Measurements from ENCODE around the gene CCND1.

DNA sequence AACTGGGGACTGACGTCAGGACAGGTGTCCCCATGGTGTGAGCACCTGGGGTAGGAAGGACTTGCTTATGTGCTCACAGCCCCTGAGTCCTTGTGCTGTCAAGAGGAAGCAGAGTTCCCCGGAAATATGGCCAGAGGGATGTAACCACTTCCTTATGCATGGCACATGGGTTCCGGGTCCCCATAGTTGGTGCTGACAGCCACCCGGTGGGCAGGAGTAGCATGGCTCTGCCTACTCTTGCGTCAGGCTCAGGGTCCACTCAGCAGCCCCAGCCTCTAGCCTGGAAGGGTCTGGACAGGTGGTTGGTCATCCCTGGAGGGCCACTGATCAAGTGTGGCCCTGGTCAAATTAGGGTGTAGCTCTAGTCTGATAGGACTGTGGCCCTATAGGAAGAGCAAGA, 42.8 kb upstream of the CCND1 start:
- TF ChIP-seq, protein P1, sequence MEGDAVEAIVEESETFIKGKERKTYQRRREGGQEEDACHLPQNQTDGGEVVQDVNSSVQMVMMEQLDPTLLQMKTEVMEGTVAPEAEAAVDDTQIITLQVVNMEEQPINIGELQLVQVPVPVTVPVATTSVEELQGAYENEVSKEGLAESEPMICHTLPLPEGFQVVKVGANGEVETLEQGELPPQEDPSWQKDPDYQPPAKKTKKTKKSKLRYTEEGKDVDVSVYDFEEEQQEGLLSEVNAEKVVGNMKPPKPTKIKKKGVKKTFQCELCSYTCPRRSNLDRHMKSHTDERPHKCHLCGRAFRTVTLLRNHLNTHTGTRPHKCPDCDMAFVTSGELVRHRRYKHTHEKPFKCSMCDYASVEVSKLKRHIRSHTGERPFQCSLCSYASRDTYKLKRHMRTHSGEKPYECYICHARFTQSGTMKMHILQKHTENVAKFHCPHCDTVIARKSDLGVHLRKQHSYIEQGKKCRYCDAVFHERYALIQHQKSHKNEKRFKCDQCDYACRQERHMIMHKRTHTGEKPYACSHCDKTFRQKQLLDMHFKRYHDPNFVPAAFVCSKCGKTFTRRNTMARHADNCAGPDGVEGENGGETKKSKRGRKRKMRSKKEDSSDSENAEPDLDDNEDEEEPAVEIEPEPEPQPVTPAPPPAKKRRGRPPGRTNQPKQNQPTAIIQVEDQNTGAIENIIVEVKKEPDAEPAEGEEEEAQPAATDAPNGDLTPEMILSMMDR (IDR thresholded peaks at IDR 0.05; ENCODE audit: low read depth, low read length, poor library complexity, severe bottlenecking): no peak
- TF ChIP-seq EZH2phosphoT487 (IDR thresholded peaks at IDR 0.05; ENCODE audit: borderline replicate concordance, low read length): no peak

All from DOHH2 (cell line).